Activated CD4-positive, alpha-beta T cell treated with anti-CD3 and anti-CD28 coated beads, Interleukin-2, amount 50 U/mL, for 16 hours (primary cell): ENCODE results near the gene AP1AR.
A peak's percentile ranks its signal among the peaks of the same experiment; 100 is the strongest.
"Not testable (repeated sequence)": the region's sequence is repeated elsewhere in the genome, so short reads cannot be mapped to it uniquely, and the experiment has no call there.

Experiments used
- DNase-seq: peaks from one replicate; pipeline ENCODE4 v3.0.0-alpha.2; 2020

The AP1AR gene, protein sequence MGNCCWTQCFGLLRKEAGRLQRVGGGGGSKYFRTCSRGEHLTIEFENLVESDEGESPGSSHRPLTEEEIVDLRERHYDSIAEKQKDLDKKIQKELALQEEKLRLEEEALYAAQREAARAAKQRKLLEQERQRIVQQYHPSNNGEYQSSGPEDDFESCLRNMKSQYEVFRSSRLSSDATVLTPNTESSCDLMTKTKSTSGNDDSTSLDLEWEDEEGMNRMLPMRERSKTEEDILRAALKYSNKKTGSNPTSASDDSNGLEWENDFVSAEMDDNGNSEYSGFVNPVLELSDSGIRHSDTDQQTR

DNA sequence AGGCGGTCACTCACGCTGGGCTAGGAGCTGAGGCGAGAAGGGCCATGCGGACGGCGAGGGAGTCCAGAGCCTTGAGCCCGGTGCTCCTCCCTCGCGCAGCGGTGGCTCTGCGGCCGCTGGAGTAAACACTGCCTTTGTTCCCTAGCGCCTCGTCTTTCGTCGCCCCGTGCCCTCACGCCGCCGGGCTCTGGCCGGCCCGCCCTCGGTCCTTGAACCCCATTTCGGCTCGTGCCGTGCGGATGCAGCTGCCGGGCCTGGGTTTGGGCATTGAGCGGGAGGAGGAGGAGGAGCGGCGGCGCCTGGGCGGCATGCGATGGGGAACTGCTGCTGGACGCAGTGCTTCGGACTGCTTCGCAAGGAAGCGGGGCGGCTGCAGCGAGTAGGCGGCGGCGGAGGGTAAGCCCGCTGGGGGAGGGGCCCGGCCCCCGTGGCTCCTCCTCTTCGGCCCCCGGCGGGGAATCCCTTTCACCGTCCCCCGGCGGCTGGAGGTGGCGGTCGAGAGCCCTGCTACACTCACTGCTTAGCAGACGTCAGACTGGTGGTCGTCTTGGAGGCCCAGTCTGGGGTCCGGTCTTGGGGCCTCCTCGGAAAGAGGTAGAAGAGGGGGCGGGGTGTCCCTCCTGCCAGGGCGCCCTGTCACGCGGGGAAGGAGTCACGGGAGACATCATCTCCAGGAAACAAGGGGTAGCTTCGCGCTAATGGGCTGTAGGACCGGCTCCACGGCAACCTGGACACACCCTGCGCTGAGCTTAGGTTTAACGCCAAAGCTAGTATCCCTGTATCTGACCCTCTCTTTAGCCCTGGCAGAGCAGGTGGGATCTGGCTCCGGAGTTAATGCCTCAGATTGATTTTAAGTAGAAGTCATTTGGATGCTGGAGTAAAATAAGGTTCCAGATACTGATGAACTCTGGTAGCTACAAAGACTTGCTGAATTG lies at the start of gene AP1AR:
Gene AP1AR, plus strand, starts transcription at position 9 of the 935 bp plus-strand sequence. Its CDS starts 305 bp downstream, at position 314.
- DNase-seq: peak; percentile 85

DNA sequence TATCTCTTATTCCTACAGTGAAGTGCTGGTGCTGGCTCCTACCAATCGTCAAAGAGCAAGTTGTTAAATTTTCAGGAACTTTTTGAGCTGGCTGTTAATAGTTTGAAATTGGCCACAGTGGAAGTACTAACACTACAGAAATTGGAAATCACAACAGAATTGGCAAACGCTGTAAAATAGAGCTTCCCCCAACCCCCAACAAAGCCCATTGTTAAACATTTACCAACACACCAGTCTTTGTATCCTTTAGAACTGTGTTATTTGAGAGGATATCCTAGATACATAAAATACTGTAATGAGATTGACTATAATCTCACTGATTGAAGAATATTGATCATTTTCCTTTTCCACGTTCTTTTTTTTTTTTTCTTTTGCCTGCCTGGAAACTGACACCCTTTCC lies 49.0 kb upstream of the AP1AR start:
- no peak for DNase-seq

DNA sequence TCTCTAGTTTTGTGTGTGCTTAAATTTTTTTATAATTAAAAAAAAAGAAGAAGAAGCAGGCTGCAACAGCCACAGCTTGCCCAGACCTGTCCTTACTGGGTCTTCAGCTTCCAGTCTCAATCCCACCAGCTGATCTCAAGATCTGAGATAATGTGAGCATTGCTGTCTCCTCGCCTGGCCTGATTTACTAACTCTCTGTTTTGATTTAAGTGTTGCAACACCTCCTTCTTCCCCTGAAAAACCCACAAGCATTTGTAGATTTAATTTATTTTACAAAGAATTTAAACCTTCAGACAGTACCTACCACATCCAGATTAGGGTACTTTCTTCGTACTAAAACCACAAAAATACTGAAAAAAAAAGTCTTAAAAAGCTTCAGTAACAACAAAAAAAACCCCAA lies 48.3 kb upstream of the AP1AR start:
- DNase-seq: peak; percentile 23

DNA sequence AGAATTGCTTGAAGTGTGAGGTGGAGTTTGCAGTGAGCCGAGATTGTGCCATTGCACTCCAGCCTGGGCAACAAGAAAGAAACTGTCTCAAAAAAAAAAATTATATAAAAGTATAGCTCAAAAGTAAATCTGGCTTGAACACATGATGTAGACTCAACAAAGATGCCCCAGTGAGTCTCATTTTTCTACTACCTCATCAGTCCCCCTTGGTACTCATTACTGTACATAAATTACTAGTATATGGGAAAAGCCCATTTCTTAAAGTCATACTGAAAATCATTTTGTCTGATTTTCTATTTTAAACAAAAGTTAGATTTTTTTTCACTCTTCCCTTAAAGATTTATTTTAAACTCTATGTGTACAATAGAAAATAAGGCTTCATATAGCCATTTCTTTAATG lies 47.1 kb upstream of the AP1AR start:
- peak; percentile 51 for DNase-seq

DNA sequence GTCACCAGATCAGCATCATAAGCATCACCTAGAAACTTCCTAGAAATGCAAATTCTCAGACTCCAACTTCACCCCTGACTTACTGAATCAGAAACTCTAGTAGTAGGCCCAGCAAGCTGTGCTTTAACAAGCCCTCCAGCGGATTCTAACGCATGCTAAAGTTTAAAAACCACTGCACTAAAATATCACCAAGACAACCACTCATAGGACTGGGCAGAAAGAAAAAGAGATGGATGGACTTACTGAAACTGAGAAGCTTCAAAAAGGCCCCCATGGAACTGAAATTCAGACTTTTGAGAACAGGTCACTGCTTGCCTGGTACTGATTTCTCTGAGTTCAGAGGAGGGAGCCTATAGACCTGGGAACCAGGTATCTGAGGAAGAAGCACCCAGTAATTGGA lies 46.3 kb upstream of the AP1AR start:
- DNase-seq: peak; percentile 26

DNA sequence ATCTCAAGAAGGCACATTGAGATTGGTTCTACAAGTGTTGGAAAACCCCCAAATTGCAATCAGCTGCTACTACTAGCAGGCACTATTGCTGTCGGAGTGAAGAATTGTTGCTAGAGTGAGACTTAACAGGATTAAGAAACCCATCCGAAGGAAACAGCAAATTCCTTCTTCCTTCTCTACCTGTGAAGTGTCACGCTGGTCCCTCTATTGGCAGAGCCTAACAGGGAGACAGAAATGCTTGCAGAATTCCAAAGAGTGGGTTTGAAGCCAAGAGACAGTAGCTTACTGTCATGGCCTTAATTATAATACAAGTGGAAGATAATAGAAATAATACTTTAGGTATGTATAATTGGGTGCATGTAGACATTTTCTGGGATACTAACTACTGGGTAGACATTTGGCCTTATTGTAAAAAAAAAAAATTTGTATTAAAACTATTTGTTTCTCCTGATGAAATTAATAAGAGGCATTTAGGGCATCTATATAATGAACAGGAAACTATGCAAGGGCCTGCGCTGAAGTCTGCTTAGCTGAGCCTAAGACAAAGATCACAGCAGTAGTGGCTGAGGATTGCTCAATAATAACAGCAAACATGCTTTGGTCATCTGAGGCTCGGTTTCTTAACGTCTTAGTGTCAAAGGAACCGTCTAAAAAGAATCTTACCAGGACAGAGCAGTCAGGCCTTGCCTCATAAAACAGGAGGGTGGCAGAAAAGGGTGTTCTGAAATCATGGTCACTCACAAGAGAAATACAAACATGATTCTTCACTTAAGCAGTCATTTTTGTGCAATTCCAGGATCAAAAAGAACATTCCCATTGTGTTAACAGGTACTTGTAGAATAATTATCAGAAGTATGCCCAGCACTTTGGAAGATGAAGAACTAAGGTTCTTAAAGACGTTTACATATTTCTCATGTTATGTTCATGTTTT lies 45.6 kb upstream of the AP1AR start:
- no peak for DNase-seq

DNA sequence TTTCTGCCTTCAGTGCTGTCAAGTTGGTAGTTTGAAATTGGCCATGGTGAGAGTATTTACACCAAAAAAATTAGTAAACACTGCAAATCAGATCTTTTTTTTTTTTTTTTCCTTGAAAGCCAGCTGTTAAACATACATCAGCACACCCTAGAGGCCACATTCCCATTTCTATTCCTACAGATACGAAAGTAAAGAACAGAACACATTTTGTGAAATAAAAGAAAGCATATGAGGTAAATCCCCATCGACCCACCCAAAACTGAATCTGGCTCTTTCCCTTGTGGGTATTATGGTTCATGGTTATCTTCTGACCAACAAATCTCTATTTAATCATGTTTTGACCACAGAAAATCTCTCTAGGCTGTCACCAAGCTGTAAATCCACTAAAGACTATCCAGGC lies 41.8 kb upstream of the AP1AR start:
- no peak for DNase-seq

DNA sequence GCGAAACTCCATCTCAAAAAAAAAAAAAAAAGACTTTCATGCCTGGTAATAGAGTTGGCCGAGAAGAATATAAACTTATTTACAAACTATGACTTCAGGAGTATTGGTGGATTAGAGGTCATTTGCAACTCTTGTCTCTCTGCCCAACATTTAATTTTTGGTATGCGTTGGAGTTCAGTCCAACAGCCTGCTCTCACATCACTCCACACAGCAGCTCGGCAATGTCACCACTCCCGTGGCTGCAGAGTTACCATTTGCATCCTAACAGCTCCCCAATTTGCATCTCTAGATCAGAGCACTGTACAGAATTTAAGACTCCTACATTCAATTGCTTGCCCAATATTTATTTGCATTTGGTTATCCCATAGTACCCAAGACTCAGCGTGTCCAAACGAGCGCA lies 40.9 kb upstream of the AP1AR start:
- no peak for DNase-seq

DNA sequence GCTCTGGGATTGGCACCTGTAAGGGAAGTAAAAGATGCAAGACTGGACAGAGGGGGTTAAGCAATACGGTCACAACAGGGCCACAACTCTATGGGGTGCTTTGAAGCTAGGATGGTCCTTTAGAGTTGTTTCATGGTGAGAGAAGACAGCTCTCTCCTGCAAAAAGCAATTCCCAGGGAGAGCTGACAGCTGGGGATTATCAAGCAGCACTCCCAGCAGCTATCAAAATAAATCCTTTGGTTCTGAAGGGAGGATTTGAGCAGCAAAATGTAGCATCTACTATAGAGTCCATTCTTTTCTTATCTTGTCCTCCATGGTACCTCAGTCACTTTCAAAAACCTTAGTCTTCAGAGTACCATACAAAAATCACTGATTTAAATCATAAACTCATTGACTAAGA lies 35.1 kb upstream of the AP1AR start:
- DNase-seq: no peak

DNA sequence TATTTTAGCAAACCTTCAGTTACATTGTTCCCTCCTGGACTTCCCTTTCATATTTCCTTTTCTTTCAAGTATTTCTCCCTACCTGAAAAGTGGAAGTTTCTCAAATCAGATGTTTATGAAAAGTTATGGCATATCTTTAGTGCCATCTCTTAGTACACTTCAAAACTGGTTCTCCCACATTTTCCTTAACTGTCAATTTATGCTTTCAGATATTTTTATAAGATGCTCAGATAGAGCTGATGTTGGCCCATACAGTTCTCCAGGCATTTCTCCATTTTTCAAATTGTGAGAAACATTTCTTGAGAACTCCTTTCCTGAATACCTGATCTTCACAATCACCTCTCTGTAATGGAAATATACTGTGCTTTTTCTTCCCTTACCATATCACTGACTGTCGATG lies 32.5 kb upstream of the AP1AR start:
- DNase-seq: no peak

DNA sequence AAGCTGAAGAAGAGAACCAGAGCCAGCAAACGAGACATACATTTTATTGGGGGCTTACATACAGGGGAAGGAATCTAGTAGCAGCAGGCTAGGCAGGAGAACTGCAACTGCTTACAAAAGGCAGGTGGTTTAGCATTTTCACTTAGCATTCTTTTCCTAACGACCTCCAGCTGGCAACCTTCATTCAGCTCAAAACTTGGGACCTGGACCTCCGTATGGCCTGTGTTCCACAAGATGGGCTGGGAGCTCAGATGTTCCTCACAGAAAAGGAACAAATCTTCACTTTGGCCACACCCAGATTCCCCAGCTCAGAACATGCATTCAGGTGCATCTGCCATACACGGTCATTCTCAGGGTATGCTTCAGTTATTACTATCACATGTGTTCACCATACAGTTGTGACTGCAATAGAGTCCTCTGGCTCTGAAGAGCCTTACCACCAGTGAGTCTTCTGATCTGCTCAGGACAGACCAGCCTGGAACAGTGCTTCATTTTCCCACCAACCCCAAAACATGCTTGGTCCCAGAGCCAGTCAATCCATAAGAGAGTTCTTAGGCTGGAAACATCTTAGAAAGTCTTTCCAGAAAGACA lies 29.6 kb upstream of the AP1AR start:
- DNase-seq: no peak

DNA sequence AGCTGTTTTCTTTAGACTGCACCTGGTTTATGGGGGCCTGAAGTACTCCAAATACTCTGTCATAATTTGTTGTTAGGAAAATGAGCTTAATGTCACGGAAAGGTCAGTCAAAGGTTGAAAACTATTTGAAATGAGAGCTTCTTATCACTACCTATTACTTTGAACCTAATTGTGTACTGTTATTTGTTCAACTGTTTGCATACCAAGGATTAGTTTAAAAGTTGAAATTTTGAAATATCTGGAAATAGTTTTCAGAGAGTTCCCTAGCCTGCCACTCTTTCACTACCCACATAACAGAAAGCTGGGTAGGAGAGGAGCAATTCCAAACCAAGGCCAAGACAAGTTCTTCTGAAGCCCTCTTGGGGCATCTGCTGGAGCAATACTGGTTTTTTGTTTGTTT lies 28.0 kb upstream of the AP1AR start:
- no peak for DNase-seq

DNA sequence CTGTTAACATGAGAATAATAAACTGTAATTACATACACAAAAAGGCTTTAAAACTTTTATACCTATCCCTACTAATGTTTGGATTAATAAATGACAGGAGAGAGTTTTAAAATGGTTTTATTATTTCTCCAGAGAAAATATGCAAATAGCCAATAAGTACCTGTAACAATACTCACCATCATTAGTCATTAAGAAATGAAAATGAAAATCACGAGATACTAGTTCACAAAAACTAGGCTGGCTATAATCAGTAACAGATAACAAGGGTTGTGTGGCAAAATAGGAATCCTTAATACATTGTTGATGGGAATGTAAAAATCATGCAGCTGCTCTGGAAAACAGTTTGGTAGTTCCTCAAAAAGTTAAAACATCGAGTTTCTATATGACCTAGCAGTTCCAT lies 25.2 kb upstream of the AP1AR start:
- no peak for DNase-seq

DNA sequence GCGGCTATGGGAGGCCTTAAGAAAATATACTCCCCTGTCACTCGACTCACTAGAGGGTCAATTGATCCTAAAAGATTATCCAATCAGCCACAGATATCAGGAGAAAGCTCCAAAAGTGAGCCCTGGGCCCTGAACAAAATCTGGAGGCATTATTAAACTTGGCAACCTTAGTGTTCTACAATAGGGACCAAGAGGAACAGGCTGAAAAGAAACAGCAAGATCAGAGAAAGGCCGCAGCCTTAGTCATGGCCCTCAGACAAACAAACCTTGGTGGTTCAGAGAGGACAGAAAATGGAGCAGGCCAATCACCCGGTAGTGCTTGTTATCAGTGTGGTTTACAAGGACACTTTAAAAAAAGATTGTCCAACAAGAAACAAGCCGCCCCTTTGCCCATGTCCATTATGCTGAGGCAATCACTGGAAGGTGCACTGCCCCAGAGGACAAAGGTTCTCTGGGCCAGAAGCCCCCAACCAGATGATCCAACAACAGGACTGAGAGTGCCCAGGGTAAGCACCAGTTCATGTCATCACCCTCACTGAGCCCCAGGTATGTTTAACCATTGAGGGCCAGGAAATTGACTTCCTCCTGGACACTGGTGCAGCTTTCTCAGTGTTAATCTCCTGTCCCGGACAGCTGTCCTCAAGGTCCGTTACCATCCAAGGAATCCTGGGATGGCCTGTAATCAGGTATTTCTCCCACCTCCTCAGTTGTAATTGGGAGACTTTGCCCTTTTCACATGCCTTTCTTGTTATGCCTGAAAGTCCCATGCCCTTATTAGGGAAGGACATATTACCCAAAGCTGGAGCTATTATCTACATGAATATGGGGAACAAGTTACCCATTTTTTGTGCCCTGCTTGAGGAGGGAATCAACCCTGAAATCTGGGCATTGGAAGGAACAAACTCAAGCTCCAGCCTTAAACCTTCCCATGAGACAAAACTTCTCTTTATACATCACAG lies 23.2 kb upstream of the AP1AR start:
- DNase-seq: not testable (repeated sequence)

DNA sequence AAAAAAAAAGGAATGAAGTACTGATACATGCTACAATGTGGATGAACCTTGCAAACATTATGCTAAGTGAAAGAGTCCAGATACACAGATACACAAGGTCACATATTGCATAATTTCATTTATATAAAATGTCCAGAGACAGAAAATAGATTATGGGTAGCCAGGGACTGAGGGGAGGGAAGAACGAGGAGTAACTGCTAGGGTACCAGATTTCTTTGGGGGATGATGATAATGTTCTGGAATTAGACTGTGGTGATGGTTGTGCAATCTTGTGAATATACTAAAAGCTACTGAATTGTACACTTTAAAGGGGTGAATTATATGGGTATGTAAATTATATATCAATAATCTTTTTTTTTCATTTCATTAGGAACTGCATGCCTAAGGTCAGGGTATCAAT lies 20.8 kb upstream of the AP1AR start:
- DNase-seq: no peak

DNA sequence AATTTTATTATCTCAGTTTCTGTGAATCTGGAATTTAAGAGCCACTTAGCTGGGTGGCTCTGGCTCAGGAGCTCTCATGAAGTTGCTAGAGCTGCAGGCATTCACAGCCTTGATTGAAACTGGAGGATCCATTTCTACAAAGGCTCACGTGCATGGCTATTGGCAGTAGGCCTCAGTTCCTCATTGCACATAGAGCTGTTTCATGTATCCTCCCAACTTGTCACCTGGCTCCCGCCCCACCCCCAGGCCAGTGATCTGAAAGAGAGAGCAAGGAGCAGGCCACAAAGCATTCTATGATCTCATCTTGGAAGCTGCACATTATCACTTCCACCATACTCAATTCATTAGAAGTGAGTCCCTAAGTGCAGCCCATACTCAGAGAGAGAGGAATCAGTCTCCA lies 18.5 kb upstream of the AP1AR start:
- no peak for DNase-seq

DNA sequence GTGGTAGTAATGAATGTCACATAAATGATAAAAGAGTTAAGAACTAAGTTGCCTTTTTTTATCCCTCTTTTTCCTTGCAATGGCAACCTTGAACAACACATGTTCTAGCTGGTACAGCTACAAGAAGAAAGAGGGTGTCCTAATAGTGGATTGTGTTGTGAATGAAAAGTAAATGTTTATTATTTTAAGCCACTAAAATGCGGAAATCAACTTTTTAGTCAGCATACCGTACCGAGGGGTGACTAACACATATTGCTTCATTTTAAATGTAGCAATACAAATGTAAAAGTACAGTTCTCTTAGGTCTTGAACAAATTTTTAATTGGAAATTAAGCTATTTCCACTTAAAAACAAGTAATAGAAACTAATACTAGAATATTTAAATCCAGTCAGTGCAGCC lies 17.7 kb upstream of the AP1AR start:
- no peak for DNase-seq

DNA sequence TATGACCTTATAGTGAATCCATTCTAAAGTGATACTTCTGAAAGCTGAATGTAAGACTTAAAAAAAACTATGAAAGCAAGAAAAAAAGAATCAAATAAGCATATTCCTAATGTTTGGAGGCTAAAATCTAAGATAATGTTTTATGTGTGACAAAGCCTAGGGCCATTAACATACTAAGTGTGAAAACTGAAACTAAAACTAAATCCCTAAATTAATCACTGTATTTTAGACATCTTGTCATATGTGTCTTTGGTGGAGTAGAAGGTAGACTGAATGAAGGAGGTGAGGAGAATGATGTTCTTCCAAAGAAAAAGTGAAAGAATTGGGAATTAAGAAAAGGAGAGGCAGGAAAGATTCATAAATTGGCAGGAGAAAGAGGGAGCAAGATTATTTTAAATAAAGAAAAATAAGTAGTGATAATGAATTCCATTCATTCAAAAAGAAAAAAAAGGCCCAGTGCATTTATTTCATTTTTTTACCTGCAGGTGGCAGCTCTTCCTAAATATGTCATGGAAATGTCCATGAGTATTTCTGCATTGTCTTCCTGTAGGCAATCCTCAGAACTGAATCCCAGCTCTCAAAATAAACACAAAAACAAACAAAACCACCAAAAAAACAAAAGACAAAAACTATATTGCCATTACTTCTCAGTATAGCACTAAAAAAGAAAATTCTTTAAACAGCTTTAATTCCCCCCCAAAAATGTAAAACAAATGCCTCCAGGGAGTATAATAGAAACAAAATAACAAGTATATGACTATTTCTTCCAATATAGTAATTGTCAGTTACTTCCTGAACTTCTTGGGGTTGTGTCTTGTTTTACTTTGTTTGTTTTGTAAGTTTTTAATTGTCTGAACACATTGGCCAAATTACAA lies 17.0 kb upstream of the AP1AR start:
- no peak for DNase-seq

DNA sequence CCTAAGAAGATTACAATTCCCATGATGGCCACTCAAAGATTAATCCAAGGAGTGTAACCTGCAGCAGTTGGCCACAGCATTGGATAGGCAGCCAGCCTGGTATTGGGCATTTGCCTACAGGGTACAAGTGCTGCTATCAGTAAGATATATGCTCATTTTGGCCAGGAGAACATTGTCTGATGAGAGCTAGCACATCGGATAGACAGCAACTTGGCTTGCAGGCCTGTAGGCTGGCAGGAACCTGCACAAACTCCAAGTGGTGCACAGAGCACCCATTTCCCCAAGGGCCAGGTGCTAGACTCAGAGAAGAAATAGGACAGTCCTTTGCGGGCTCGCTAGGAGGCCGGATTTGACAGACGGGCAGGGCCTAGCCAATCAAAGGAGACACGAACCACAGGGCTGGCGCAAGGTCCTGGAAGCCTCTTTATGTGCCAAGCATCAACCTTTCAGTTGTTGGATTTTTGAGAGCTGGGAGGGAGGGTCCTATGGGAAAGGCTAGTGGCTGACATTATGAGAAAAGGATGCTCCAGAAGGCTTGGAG lies 11.7 kb upstream of the AP1AR start:
- no peak for DNase-seq
